ENCODE measurements around the gene OSBP. TPM values are rescaled to one million over a fixed set of nuclear protein-coding genes. Genes with fewer than 3 reads are reported as not detected.

The OSBP gene
- 38.8 and 41.0 TPM in 2 replicates for total RNA-seq

GRCh38 chr11:59615637-59616395 is at the start of gene OSBP:
OSBP (minus strand) TSS chr11:59615774; CDS start chr11:59615664, 110 bp downstream.

Small RNAs within 50 kb of the gene (small RNA-seq; reads per million reads assigned to genes)
- gene MIR3162 = not detected

Other genes with a start within 250 kb of the OSBP start
- not detected in 2 replicates for gene OR5A2, start 189.4 kb downstream of the OSBP start, total RNA-seq
- gene OR5A1, start 179.3 kb downstream of the OSBP start, total RNA-seq = not detected in 2 replicates
- not detected in 2 replicates for gene OR4D6, start 158.8 kb downstream of the OSBP start, total RNA-seq
- gene OR4D10, start 142.5 kb downstream of the OSBP start, total RNA-seq = not detected in 2 replicates
- not detected in 2 replicates for gene OR4D11, start 112.2 kb downstream of the OSBP start, total RNA-seq
- not detected in 2 replicates for gene OR4D9, start 104.2 kb downstream of the OSBP start, total RNA-seq
- 12.4 and 19.6 TPM in 2 replicates for gene PATL1, start 53.3 kb upstream of the OSBP start, total RNA-seq
- not detected in 2 replicates for gene OR10V1, start 98.1 kb upstream of the OSBP start, total RNA-seq
- gene STX3, start 139.6 kb upstream of the OSBP start, total RNA-seq = 16.8 and 19.2 TPM in 2 replicates
- 36.6 and 40.2 TPM in 2 replicates for gene MRPL16, start 195.0 kb upstream of the OSBP start, total RNA-seq
- gene CBLIF, start 229.7 kb upstream of the OSBP start, total RNA-seq = not detected in 2 replicates